ENCODE results near the gene CFAP97D2. TPM values are rescaled to one million over a fixed set of nuclear protein-coding genes. Genes with fewer than 3 reads are reported as not detected.
"Not testable (repeated sequence)": the region's sequence is repeated elsewhere in the genome, so short reads cannot be mapped to it uniquely, and the experiment has no call there.

Gene CFAP97D2
- total RNA-seq (not detected), polyA plus RNA-seq (not detected)
- long read RNA-seq, donor 1, result 0 reads
- long read RNA-seq, donor 2, result 0 reads

DNA sequence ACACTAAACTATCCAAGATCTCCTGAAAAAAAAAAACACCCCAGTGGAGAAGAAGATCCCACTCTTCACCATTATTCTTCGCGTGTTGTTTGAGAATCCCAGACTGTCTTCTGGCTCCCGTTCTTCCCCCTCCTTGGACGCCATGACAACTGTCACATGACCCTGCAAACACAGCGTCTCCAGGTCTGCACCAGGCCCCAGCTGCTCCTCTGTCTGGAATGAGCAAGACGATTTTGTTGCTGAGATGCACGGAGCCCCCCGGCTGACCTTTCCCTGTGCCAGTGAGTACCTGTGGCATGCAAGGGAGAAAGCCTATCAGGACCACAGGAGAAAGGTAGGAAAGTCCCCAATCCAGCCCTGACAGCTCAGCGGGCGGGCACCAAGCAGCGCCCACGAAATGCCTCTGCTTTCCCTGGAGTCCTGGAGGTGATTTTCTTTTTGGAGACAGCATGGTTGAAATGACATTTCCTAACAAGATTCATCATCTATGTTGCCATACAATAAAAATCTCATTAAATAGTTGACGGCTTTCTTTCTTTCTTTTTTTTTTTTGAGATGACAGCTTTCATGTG, at the start of gene CFAP97D2:
Gene CFAP97D2, plus strand, starts transcription at position 171 of the 572 bp plus-strand sequence. Its CDS starts 74 bp downstream, at position 245.
- WGBS, 2 donors, result 64 to 65% methylated on average over 13 of the region's 13 CpGs

DNA sequence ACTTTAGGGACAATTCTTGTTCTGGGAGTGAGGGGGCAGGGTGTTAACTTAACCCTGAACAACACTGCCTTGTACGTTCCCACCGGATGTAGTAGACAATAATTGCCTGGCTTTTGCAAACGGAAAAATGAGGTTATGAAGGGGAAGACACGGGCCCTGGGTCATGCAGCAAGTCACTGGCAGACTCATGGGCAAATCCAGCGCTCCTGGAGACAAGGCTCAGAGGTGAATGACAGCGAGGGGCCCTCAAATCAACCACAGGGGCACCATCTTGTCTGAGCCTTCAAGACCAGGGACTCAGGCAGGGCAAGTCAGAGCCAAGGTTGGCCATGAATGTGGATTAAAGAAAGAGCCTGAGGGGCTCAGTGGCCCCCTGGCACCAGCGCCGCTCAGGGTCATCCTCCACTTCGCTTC, 49.4 kb upstream of the CFAP97D2 start:
- Histone ChIP-seq H3K36me3 (ENCODE audit: control insufficient read depth in 1 of 2, insufficient read depth in 2 of 2, low read length in 1 of 2) (no peaks in the 10 kb centered on the region), H3K4me3 (ENCODE audit: low read length in 2 of 2) (no peak overlapping the region), H3K9me3 (ENCODE audit: control insufficient read depth, low read length) (no peaks in the 10 kb centered on the region), H3K27me3 (ENCODE audit: control insufficient read depth in 1 of 2, insufficient read depth in 2 of 2, low read length in 1 of 2) (no peaks in the 10 kb centered on the region), H3K4me1 (ENCODE audit: control insufficient read depth in 1 of 2, insufficient read depth in 2 of 2, low read length in 2 of 2) (no peaks in the 10 kb centered on the region), H3K27ac (ENCODE audit: low read depth in 1 of 2, low read length in 2 of 2) (no peak overlapping the region)
- intact Hi-C loops (cut with DNase I), result loop anchor here (2.0 to 5.0 kb wide), 3 partner anchors 62 to 102 kb away; no protein-coding TSS in a partner anchor
- ATAC-seq (ENCODE audit: low FRiP score) (no peak), DNase-seq (no peak)
- WGBS, 2 donors, result 79 to 80% methylated on average over 9 of the region's 9 CpGs

More for the DNA sequence above, at the start of gene CFAP97D2:
- intact Hi-C loops (cut with DNase I), result no loop called here
- Histone ChIP-seq H3K9me3 (ENCODE audit: control insufficient read depth, low read length) (no peaks in the 10 kb centered on the region), H3K4me1 (ENCODE audit: control insufficient read depth in 1 of 2, insufficient read depth in 2 of 2, low read length in 2 of 2) (no peaks in the 10 kb centered on the region), H3K27ac (ENCODE audit: low read depth in 1 of 2, low read length in 2 of 2) (no peak within 1 kb of the TSS), H3K36me3 (ENCODE audit: control insufficient read depth in 1 of 2, insufficient read depth in 2 of 2, low read length in 1 of 2) (no peaks in the 10 kb centered on the region), H3K4me3 (ENCODE audit: low read length in 2 of 2) (no peak within 1 kb of the TSS), H3K27me3 (ENCODE audit: control insufficient read depth in 1 of 2, insufficient read depth in 2 of 2, low read length in 1 of 2) (no peaks in the 10 kb centered on the region)
- DNase-seq, result no peak
- ATAC-seq (ENCODE audit: low FRiP score), result no peak

DNA sequence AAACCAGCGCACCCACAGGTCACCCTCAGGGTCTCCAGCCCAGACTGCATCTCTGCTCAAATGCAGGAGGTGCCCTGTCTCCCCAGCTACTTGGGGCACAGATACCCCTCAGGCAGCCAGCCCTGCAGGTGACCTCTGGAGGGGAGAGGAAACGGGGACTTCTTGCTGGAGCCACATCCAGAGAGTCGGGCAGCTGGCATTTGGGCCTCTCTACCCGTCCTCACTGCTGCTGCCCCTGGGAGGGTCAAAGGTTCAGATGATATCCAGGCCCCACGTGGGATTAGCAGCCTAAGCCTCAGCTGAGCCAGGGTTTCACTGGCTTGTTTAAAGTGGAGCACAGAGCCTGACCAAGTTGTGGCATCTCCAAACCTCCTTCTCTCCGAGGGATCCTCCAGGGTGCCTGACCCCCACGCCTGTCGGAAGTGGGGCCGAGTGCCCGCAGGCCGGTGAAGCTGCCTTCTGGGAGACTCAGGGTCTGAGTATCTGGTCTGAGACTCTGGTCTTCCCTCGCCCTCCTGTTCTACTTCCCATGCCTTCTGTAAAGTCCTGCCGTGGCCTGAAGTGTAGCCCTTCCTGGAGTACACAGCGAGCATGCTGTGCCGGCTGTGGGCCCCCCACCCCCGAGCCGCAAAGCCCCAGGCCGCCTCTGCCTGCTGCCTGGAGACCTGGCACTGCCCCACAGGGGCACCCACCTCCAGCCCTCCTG, 48.8 kb upstream of the CFAP97D2 start:
- WGBS, 2 donors, result 43 to 47% methylated on average over 18 of the region's 18 CpGs
- intact Hi-C loops (cut with DNase I), result loop anchor here in 1 of 2 donors (5.0 kb wide), 2 partner anchors 63 to 103 kb away; no protein-coding TSS in a partner anchor
- Histone ChIP-seq H3K27me3 (ENCODE audit: control insufficient read depth in 1 of 2, insufficient read depth in 2 of 2, low read length in 1 of 2) (no peaks in the 10 kb centered on the region), H3K36me3 (ENCODE audit: control insufficient read depth in 1 of 2, insufficient read depth in 2 of 2, low read length in 1 of 2) (no peaks in the 10 kb centered on the region), H3K27ac (ENCODE audit: low read depth in 1 of 2, low read length in 2 of 2) (peak overlapping the region in 1 of 2 donors; percentile 34), H3K9me3 (ENCODE audit: control insufficient read depth, low read length) (no peaks in the 10 kb centered on the region), H3K4me1 (ENCODE audit: control insufficient read depth in 1 of 2, insufficient read depth in 2 of 2, low read length in 2 of 2) (no peaks in the 10 kb centered on the region), H3K4me3 (ENCODE audit: low read length in 2 of 2) (peak overlapping the region in 1 of 2 donors; percentile 45)
- ATAC-seq (ENCODE audit: low FRiP score), result no peak
- peak in 1 of 2 donors; percentile 47 for DNase-seq

DNA sequence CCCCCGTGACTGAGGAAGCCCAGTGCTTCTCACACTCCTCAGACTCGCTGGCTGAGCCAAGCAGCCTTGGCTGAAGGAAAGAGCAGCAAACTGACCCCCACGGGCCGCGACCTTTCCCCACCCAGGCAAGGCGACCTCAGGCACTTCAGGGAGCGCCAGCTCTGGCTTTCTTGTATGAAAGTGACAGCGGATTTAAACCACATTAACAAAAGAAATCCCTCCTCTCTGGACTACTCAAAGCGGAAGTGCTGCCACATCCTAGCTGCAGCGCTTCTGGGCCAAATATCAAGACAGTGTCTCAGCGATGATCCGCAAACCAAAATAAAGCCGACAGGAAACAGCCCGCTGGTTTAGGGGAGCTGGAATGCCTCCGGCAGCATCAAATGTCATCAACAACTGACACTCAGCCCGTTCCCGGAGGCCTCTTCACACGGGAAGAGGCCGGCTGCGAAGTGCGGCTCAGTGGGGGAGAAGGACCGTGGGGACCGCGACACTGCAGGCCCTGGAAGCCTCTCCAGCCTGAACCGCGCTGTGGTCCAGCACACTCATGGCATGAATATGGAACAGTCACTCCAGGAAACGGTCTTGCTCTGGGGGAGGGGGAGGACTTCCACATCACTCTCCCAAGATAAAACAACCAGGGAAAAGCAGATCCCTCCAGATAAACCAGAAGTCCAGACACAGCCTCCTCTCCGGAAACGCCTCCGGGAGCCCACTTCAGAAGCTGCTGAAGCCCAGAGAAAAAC, 48.0 kb upstream of the CFAP97D2 start:
- Histone ChIP-seq H3K36me3 (ENCODE audit: control insufficient read depth in 1 of 2, insufficient read depth in 2 of 2, low read length in 1 of 2) (no peaks in the 10 kb centered on the region), H3K4me3 (ENCODE audit: low read length in 2 of 2) (peak overlapping the region; percentile 45 to 79), H3K9me3 (ENCODE audit: control insufficient read depth, low read length) (no peaks in the 10 kb centered on the region), H3K27ac (ENCODE audit: low read depth in 1 of 2, low read length in 2 of 2) (peak overlapping the region in 1 of 2 donors; percentile 38), H3K27me3 (ENCODE audit: control insufficient read depth in 1 of 2, insufficient read depth in 2 of 2, low read length in 1 of 2) (no peaks in the 10 kb centered on the region), H3K4me1 (ENCODE audit: control insufficient read depth in 1 of 2, insufficient read depth in 2 of 2, low read length in 2 of 2) (no peaks in the 10 kb centered on the region)
- intact Hi-C loops (cut with DNase I), result loop anchor here in 1 of 2 donors (5.0 kb wide), 2 partner anchors 64 to 104 kb away; no protein-coding TSS in a partner anchor
- ATAC-seq (ENCODE audit: low FRiP score) (peak; percentile 72), DNase-seq (peak; percentile 77 to 88)
- 2 to 4% methylated on average over 30 of the region's 30 CpGs for WGBS, 2 donors

DNA sequence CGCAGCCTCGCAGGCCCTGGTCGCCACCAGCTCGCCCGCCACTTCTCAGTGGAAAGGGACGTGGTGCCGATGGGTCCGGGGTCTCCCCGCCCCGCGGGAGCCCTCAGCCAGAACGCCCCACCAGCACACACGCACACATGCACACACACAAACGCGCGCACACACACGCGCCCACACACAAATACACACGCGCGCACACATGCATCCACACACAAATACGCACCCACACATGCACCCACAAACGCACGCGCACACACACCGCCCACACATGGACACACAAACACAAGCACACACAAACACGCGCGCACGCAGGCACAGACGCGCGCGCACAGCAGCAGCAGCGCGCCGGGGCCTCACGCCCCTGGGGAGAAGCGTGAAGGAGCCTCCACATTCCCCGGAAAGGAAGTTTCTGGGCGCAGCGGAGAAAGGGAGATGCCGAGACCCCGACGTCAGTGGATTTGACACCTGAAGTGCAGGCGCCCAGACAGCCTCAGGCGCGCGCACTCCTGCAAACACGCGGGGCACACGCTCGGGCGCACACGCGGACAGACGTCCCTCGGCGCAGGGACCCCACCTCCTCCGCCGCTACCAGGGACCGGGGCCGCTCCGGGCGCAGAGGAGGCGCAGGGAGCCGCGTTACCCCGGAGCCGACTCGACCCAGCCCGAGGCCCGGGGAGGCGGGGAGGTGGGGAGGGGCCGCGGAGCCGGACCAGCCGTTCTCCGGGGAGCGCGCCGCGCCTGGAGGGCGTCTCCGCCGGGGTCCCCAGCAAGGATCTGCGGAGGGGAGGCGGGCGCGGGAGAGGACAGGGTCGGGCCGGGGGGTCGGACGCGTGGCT, 47.3 kb upstream of the CFAP97D2 start:
- WGBS, 2 donors, result 0% methylated on average over 56 to 95 of the region's 95 CpGs
- Histone ChIP-seq H3K4me1 (ENCODE audit: control insufficient read depth in 1 of 2, insufficient read depth in 2 of 2, low read length in 2 of 2) (no peaks in the 10 kb centered on the region), H3K27ac (ENCODE audit: low read depth in 1 of 2, low read length in 2 of 2) (peak overlapping the region in 1 of 2 donors; percentile 38), H3K36me3 (ENCODE audit: control insufficient read depth in 1 of 2, insufficient read depth in 2 of 2, low read length in 1 of 2) (no peaks in the 10 kb centered on the region), H3K27me3 (ENCODE audit: control insufficient read depth in 1 of 2, insufficient read depth in 2 of 2, low read length in 1 of 2) (no peaks in the 10 kb centered on the region), H3K9me3 (ENCODE audit: control insufficient read depth, low read length) (no peaks in the 10 kb centered on the region), H3K4me3 (ENCODE audit: low read length in 2 of 2) (peak overlapping the region; percentile 45 to 79)
- DNase-seq, result peak in 1 of 2 donors; percentile 82
- ATAC-seq (ENCODE audit: low FRiP score), result peak; percentile 26
- intact Hi-C loops (cut with DNase I), result loop anchor here in 1 of 2 donors (5.0 kb wide), 2 partner anchors 64 to 104 kb away; no protein-coding TSS in a partner anchor

DNA sequence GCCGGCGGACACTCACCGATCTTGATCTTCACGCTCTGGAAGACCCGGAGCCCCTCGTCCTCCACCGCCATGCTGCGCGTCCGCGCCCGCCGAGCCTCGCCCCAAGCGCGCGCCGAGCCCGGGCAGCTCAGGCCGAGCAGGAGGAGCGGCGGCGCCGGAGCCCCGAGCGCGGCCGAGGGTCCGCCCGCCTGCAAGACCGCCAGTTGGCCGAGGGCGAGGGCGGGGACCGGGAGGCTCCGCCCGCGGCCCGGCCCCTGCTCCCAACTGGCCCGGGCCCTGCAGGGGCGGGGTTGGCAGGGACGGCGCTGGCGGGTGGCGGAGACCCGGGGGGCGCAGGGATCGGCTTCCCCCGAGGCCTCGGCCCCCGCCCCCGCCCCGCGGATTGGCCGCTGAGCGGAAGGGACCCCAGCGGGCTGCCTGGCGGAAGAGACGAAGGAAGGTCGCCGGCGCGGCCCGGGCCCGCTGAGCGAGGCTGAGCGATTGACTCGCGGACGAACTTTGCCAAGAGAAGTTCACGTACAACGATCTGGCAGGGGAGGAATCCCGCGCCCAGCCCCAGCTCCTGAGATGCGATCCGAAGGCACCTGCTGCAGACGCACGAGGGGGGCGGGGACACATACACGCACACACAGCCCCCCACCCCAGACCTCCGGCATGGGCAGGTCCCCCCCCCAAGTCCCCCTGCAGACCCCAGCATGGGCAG, 46.5 kb upstream of the CFAP97D2 start, which contains the start of gene RASA3:
Gene RASA3, minus strand, starts transcription at position 205 of the 703 bp plus-strand sequence. Its CDS starts 134 bp downstream, at position 71.
- H3K9me3 ChIP-seq (ENCODE audit: control insufficient read depth, low read length), result no peaks in the 10 kb centered on the region
- intact Hi-C loops (cut with DNase I), result loop anchor here in 1 of 2 donors (5.0 kb wide), 2 partner anchors 65 to 105 kb away; no protein-coding TSS in a partner anchor
- DNase-seq, result peak; percentile 87 to 92
- 0% methylated on average over 71 to 81 of the region's 81 CpGs for WGBS, 2 donors
- H3K4me1 ChIP-seq (ENCODE audit: control insufficient read depth in 1 of 2, insufficient read depth in 2 of 2, low read length in 2 of 2), result no peaks in the 10 kb centered on the region
- ATAC-seq (ENCODE audit: low FRiP score), result peak; percentile 90
- H3K36me3 ChIP-seq (ENCODE audit: control insufficient read depth in 1 of 2, insufficient read depth in 2 of 2, low read length in 1 of 2), result no peaks in the 10 kb centered on the region
- H3K27me3 ChIP-seq (ENCODE audit: control insufficient read depth in 1 of 2, insufficient read depth in 2 of 2, low read length in 1 of 2), result no peaks in the 10 kb centered on the region
- peak within 1 kb of the TSS in 1 of 2 donors; percentile 38 for H3K27ac ChIP-seq (ENCODE audit: low read depth in 1 of 2, low read length in 2 of 2)
- peak within 1 kb of the TSS; percentile 45 to 79 for H3K4me3 ChIP-seq (ENCODE audit: low read length in 2 of 2)

DNA sequence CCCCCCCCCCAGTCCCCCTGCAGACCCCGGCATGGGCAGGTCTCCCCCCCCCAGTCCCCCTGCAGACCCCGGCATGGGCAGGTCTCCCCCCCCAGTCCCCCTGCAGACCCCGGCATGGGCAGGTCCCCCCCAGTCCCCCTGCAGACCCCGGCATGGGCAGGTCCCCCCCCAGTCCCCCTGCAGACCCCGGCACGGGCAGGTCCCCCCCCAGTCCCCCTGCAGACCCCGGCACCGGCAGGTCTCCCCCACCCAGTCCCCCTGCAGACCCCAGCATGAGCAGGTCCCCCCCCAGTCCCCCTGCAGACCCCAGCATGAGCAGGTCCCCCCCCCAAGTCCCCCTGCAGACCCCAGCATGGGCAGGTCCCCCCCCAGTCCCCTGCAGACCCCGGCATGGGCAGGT, 45.9 kb upstream of the CFAP97D2 start:
- not testable (repeated sequence) for ATAC-seq (ENCODE audit: low FRiP score); H3K9me3 ChIP-seq (ENCODE audit: control insufficient read depth, low read length); H3K4me1 ChIP-seq (ENCODE audit: control insufficient read depth in 1 of 2, insufficient read depth in 2 of 2, low read length in 2 of 2); DNase-seq; H3K36me3 ChIP-seq (ENCODE audit: control insufficient read depth in 1 of 2, insufficient read depth in 2 of 2, low read length in 1 of 2); H3K27me3 ChIP-seq (ENCODE audit: control insufficient read depth in 1 of 2, insufficient read depth in 2 of 2, low read length in 1 of 2); H3K27ac ChIP-seq (ENCODE audit: low read depth in 1 of 2, low read length in 2 of 2); H3K4me3 ChIP-seq (ENCODE audit: low read length in 2 of 2)
- 17 to 50% methylated on average over 2 to 8 of the region's 9 CpGs for WGBS, 2 donors
- intact Hi-C loops (cut with DNase I), result loop anchor here in 1 of 2 donors (5.0 kb wide), 2 partner anchors 66 to 106 kb away; no protein-coding TSS in a partner anchor
